EH (cell line): Measurements from ENCODE around the gene RSAD1.

ENCODE experiments used
- DNase-seq: peaks from one replicate; pipeline ENCODE4 v3.0.0-alpha.2; 2015; ENCODE audit warnings: low read depth

Gene RSAD1

DNA sequence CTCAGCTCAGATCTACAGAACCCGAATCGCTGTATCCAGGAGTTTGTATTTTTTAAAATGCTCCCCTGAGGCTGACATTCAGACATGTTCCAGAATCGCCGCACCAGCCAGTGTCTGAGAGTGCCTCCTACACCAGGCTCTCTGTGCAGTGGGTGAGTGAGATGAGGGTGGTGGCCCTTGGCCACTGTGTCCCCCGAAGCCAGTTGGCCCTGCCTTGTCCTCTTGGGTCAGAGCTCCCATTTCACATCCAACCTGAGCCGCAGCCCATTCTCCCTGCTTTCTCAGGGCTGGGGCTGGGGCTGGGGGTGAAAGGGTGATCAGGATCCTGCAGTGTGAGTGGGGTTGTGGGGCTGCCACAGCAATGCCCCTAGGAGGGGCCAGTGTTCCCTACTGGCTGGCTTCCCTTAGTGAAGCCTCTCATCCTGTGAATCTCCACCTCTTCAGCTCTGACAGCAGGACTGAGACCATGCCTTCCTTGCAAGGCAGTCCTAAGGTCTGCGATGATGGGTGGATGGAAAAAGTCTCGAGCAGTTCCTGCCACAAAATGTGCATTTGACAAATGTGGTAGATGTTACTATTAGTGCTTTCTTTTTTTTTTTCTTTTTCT is 16.7 kb downstream of the RSAD1 start:
- no peak for DNase-seq

GRCh38 chr17:50495918-50496317 is 17.3 kb downstream of the RSAD1 start:
- peak; percentile 80 for DNase-seq

- DNase-seq: no peak
These were observed 19.6 kb downstream of the RSAD1 start for GRCh38 chr17:50498021-50498874.

DNA sequence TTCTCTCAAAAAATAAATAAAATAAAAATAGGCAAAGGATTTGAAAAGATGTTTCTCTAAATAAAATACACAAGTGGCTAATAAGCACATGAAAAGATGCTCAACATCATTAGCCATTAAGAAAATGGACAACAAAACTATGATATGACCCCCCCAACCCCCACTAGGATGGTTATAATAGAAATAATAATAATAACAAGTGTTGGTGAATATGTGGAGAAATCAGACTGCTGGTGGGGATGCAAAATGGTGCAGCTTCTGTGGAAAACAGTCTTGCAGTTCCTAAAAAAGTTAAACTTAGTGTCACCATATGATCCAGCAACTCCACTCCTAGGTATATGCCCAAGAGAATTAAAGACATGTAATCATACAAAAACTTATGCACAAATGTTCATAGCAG is 20.6 kb downstream of the RSAD1 start:
- DNase-seq: no peak

- no peak for DNase-seq
These were observed 21.1 kb downstream of the RSAD1 start for GRCh38 chr17:50499721-50500120.

DNA sequence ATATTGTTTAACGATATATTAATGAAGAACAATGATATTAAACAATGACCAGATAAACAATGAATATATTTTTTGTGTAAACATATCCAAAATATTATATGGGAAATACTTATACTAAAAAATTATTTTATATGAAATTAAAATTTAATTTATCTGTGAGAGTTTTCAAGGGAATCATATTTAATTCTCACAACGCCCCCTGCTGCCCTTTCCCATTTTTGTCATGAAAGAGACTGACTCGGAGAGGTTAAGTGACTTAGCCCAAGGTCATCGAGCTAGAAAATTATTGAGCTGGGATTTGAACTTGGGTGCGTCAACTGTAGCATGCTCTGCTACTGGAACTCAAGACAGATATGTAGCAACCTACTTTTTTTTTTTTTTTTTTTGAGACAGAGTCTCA is 22.4 kb downstream of the RSAD1 start:
- DNase-seq: peak; percentile 30

- DNase-seq: no peak
These were observed 23.8 kb downstream of the RSAD1 start for GRCh38 chr17:50502301-50502990.

GRCh38 chr17:50505591-50506130 is 27.0 kb downstream of the RSAD1 start:
- no peak for DNase-seq

GRCh38 chr17:50506298-50506697 is 27.6 kb downstream of the RSAD1 start:
- no peak for DNase-seq

DNA sequence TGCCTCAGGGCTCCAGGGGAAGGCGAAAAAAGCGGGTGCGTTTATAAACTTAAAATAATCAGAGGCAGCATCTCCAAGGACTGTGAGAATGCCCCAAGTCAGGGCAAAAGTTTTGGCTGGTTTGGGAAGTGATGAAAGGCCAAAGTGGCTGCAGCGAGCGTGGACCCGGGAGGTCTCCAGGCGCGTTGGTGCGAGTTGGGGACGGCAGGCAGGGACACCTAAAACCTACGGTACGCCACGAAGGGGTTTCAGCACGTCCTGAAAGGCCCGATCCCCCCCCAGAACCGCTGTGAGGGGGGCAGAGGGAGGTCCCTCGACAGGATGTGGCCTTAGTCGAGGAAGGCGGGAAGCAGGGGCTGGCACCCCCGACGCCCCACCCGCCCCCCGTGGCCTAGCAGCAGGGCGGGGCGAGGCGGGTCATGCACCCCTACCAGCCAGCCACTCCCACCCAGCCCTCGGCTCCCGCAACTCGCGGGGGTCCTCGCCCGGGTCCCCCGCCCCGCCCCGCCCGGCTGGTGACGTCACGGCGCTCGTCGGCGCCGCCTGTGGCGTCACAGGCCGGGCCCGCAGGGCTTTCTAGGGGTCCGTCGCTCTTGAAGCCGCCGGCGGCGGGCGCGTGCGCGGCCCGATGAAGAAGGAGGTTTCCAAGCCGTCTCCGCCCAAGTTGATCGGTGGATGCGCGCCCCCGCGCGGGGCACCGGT is 29.4 kb downstream of the RSAD1 start, which contains the start of gene MYCBPAP:
Gene MYCBPAP (plus strand): TSS at position 569 of the 702 bp plus-strand sequence. CDS start 236 bp downstream, outside the sequence.
- peak; percentile 74 for DNase-seq

GRCh38 chr17:50508573-50509460 is 30.2 kb downstream of the RSAD1 start:
- DNase-seq: no peak

- peak; percentile 41 for DNase-seq
These were observed 32.4 kb downstream of the RSAD1 start for GRCh38 chr17:50511058-50511457.

DNA sequence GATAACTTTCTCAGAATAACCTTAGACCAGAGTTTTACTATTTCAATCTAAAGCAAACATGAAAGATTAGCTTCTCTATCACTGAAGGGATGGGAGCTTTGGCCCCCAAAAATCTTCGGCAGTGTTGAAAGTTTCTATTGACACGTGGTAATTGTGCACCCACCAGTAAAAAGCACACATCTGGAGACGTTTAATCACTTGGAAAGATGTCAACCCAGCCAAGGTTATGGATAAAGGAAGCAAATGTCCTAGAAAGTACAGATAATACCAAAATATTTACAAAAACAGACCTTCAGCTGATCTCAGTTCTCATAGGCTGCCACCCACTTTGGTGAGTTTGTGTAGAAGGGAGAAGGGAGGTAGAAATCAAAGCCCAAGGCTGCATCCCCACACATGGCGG is 34.8 kb downstream of the RSAD1 start:
- no peak for DNase-seq

GRCh38 chr17:50514388-50514787 is 35.7 kb downstream of the RSAD1 start:
- no peak for DNase-seq

DNA sequence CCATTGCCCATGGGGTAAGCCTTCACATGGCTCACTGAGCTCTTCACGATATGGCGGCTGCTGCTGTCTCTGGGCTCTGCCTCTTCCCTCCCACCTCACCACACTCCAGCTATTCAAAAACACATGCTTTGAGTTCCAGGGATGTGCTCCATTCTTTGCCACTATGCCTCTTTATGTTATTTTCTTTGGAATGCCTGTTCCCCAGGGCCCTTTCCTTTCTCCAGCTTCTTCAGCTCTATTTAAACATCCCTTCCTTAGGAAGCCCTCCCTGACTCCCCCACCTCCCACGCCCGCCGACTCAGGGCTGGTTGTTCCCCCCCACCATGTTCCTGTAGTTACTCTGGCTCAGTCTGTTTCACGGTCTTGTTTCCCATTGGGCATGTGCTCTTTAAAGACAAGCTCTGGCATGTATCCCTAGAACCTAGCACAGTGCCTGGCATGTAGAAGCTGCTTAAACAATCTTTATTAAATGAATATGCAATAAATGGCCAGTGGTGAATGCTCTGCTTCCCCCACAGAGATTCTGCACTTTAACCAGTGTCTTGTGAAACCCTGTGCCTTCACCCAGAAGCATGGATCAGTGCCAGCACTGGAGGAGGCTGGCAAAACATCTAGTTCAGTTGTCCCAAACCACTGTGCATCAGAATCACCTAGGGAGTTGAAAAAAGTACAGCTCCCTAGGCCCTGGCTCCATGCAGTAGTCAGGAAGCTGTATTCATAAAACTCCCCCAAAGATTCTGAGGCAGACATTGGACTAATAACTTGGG is 36.5 kb downstream of the RSAD1 start:
- DNase-seq: peak; percentile 70

DNA sequence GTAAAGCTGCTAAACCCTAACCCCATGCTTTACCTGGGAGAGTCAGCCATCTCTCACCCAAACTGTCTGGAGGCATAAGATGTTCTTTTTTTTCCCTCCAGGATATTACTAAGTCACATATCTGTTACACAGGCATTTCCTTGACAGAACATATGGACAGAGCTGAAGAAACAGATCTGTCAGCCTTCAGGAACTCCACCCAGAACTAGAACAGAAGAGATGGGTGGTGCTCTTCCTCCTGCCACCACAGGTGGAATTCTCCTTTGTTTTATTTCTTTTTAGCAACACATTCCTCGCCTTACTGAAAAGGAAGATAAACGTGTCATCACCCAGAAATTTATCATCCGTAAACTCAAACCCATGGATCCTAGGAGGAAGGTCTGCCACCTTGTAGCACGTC is 38.4 kb downstream of the RSAD1 start:
- no peak for DNase-seq

GRCh38 chr17:50517504-50518383 is 39.1 kb downstream of the RSAD1 start:
- DNase-seq: no peak

DNA sequence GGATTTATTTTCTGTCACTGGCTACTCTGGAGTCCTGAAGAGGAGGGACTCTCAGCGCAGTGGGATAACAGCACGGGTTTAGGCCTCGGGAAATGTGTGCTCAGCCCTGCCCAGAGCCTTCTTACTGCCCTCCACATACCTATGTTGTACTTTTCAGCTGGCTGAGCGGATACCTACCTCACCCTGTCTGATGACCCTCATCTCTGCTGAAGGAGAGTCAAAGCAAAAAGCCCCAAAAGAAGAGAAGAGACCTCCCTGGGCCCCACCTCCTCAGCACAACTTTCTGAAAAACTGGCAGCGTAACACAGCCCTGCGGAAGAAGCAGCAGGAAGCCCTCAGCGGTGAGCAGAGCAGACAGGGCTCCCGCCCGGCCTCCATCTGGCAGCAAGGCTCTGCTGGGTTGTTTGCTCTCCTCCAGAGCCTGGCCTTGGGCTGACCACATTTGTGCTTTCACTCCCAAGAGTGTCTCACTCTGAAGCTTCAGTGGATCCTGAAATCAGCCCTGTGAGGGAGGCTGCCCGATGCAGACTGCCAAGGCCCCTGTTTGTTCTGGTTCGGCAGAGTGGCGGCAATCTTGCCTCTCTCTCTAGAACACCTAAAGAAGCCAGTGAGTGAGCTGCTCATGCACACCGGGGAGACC is 39.8 kb downstream of the RSAD1 start:
- DNase-seq: no peak
